ENCODE results near the gene ANAPC13.

DNA sequence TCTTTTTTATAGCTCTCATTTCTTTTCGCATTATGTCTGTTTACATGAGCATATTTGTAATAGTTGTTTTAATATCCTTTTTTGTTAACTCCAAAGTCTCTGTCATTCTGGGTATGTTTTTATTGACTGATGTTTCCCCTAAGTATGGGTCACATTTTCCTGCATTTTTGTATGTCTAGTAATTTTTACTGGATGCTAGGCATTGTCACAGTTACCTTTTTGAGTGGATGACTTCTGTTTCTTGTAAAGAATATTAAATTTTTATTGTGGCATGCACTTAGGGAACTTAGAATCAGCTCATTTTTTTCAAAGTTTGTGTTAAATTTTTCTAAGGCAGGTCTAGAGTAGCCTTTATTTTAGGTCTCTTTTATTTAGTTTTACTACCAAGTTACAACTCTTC lies 40.7 kb downstream of the ANAPC13 start:
- TF ChIP-seq CTCF (IDR thresholded peaks at IDR 0.05) (no peak), POLR2A (IDR thresholded peaks at IDR 0.05) (no peak)

Measured in ovary (tissue), 3 donors.